H9 (cell line): ENCODE measurements around the gene ZNF358. TPM values are rescaled to one million over a fixed set of nuclear protein-coding genes. Genes with fewer than 3 reads are reported as not detected.

ENCODE experiments used
- DNase-seq: peaks from one replicate; pipeline ENCODE4 v3.0.0-alpha.2; 2017
- H2AFZ ChIP-seq: one replicate; pipeline ENCODE4 v1.6.1; 2013; ENCODE audit warnings: mild to moderate bottlenecking, low read length, control low read depth, moderate library complexity
- H2AK5ac ChIP-seq: 2 replicates; pipeline ENCODE4 v1.6.1; 2013; ENCODE audit warnings: low read length, control low read depth, mixed read lengths; ENCODE audit not compliant: insufficient read length
- H2BK120ac ChIP-seq: one replicate; pipeline ENCODE4 v1.6.1; 2013; ENCODE audit warnings: low read depth, mild to moderate bottlenecking, low read length, control low read depth, inconsistent platforms; ENCODE audit not compliant: poor library complexity, severe bottlenecking
- H2BK12ac ChIP-seq: 2 replicates; pipeline ENCODE4 v1.6.1; 2013; ENCODE audit warnings: low read length, control low read depth, mixed read lengths, low read depth; ENCODE audit not compliant: insufficient read length
- H2BK15ac ChIP-seq: 2 replicates; pipeline ENCODE4 v1.6.1; 2013; ENCODE audit warnings: low read depth, low read length, control low read depth
- H2BK20ac ChIP-seq: one replicate; pipeline ENCODE4 v1.6.1; 2013; ENCODE audit warnings: low read depth, mild to moderate bottlenecking, low read length, control low read depth, inconsistent platforms; ENCODE audit not compliant: poor library complexity, severe bottlenecking
- H2BK5ac ChIP-seq: 2 replicates; pipeline ENCODE4 v1.6.1; 2013; ENCODE audit warnings: low read length, control low read depth, mixed read lengths; ENCODE audit not compliant: insufficient read length
- H3K14ac ChIP-seq: 2 replicates; pipeline ENCODE4 v1.6.1; 2013; ENCODE audit warnings: low read length, control low read depth; ENCODE audit not compliant: insufficient read depth
- H3K18ac ChIP-seq: 2 replicates; pipeline ENCODE4 v1.6.1; 2013; ENCODE audit warnings: low read depth, mild to moderate bottlenecking, mixed read lengths, low read length, control low read depth; ENCODE audit not compliant: insufficient read length
- H3K23ac ChIP-seq: 2 replicates; pipeline ENCODE4 v1.6.1; 2013; ENCODE audit warnings: low read length, control low read depth, mixed read lengths, low read depth; ENCODE audit not compliant: insufficient read length
- H3K23me2 ChIP-seq: 2 replicates; pipeline ENCODE4 v1.6.1; 2013; ENCODE audit warnings: low read depth, mild to moderate bottlenecking, mixed read lengths, low read length, control low read depth; ENCODE audit not compliant: insufficient read length, poor library complexity, severe bottlenecking
- H3K27ac ChIP-seq: 2 replicates; pipeline ENCODE4 v1.5.1; 2013; ENCODE audit warnings: low read length, control low read depth, mixed read lengths, low read depth; ENCODE audit not compliant: insufficient read length
- H3K27me3 ChIP-seq: 2 replicates; pipeline ENCODE4 v1.6.1; 2013; ENCODE audit warnings: low read length, control low read depth, inconsistent platforms; ENCODE audit not compliant: insufficient read depth
- H3K4ac ChIP-seq: 2 replicates; pipeline ENCODE4 v1.6.1; 2013; ENCODE audit warnings: low read depth, mild to moderate bottlenecking, control low read depth, inconsistent platforms, low read length, moderate library complexity
- H3K4me1 ChIP-seq: 2 replicates; pipeline ENCODE4 v1.6.1; 2013; ENCODE audit warnings: low read length, control low read depth, inconsistent platforms; ENCODE audit not compliant: insufficient read depth
- H3K4me2 ChIP-seq: 2 replicates; pipeline ENCODE4 v1.6.1; 2013; ENCODE audit warnings: low read length, control low read depth, mixed read lengths; ENCODE audit not compliant: insufficient read length, insufficient read depth
- H3K56ac ChIP-seq: 2 replicates; pipeline ENCODE4 v1.6.1; 2013; ENCODE audit warnings: low read depth, mild to moderate bottlenecking, mixed read lengths, low read length, control low read depth; ENCODE audit not compliant: insufficient read length
- H3K79me1 ChIP-seq: 2 replicates; pipeline ENCODE4 v1.6.1; 2013; ENCODE audit warnings: low read depth, mild to moderate bottlenecking, moderate library complexity, low read length, control low read depth, inconsistent platforms; ENCODE audit not compliant: insufficient read depth, poor library complexity, severe bottlenecking
- H3K79me2 ChIP-seq: 2 replicates; pipeline ENCODE4 v1.6.1; 2013; ENCODE audit warnings: low read length, control low read depth, inconsistent platforms; ENCODE audit not compliant: insufficient read depth
- H3K9ac ChIP-seq: 2 replicates; pipeline ENCODE4 v1.6.1; 2013; ENCODE audit warnings: low read length, control low read depth, mixed read lengths; ENCODE audit not compliant: insufficient read length; ENCODE audit errors: extremely low read depth
- H3K9me3 ChIP-seq: one replicate; pipeline ENCODE4 v1.6.1; 2013; ENCODE audit warnings: low read depth, low read length, inconsistent platforms; ENCODE audit not compliant: control insufficient read depth
- H3T11ph ChIP-seq: one replicate; pipeline ENCODE4 v1.6.1; 2013; ENCODE audit warnings: mild to moderate bottlenecking, low read length, control low read depth, inconsistent platforms
- H4K20me1 ChIP-seq: one replicate; pipeline ENCODE4 v1.6.1; 2013; ENCODE audit not compliant: control insufficient read depth, insufficient read length, insufficient read depth
- H4K5ac ChIP-seq: 2 replicates; pipeline ENCODE4 v1.6.1; 2013; ENCODE audit warnings: low read depth, mild to moderate bottlenecking, mixed read lengths, low read length, control low read depth; ENCODE audit not compliant: insufficient read length
- H4K8ac ChIP-seq: replicated peaks from 2 replicates; pipeline ENCODE4 v1.6.1; 2013; ENCODE audit warnings: low read length, control low read depth, mixed read lengths, low read depth; ENCODE audit not compliant: insufficient read length
- H4K91ac ChIP-seq: 2 replicates; pipeline ENCODE4 v1.6.1; 2013; ENCODE audit warnings: low read depth, mild to moderate bottlenecking, moderate library complexity, mixed read lengths, low read length, control low read depth; ENCODE audit not compliant: insufficient read length
- H3K27ac Mint-ChIP-seq, 3 experiments: 2 replicates in 2 of 3; 3 replicates in 1 of 3; pipeline ENCODE4 v1.8.0; 2020 to 2021; ENCODE audit warnings: mixed read lengths in 3 of 3, mild to moderate bottlenecking in 1 of 3, moderate library complexity in 1 of 3
- H3K27me3 Mint-ChIP-seq: 2 replicates; pipeline ENCODE4 v1.8.0; 2021; ENCODE audit warnings: low read depth, mild to moderate bottlenecking, moderate library complexity, mixed read lengths
- H3K36me3 Mint-ChIP-seq, 3 experiments: 2 replicates in 2 of 3; 3 replicates in 1 of 3; pipeline ENCODE4 v1.8.0; 2020 to 2021; ENCODE audit warnings: low read depth in 3 of 3, mixed read lengths in 3 of 3; ENCODE audit not compliant: insufficient read depth in 1 of 3
- H3K4me1 Mint-ChIP-seq, 2 experiments: 2 replicates each; pipeline ENCODE4 v1.8.0; 2020; ENCODE audit warnings: mixed read lengths in 2 of 2
- H3K4me3 Mint-ChIP-seq, 2 experiments: 2 replicates in 1 of 2; 3 replicates in 1 of 2; pipeline ENCODE4 v1.8.0; 2020 to 2021; ENCODE audit warnings: mild to moderate bottlenecking in 2 of 2, mixed read lengths in 2 of 2, moderate library complexity in 1 of 2
- H3K9me3 Mint-ChIP-seq, 2 experiments: 2 replicates in 1 of 2; 3 replicates in 1 of 2; pipeline ENCODE4 v1.8.0; 2020; ENCODE audit warnings: mild to moderate bottlenecking in 2 of 2, mixed read lengths in 2 of 2, moderate library complexity in 1 of 2
- WGBS: extraction: QIAGEN DNeasy Blood & Tissue Kit; methylation state at CpG from one replicate; pipeline ENCODE4 v1.1.7; 2013; ENCODE audit warnings: missing lambda C conversion rate, low lambda C conversion rate, mixed read lengths; ENCODE audit not compliant: insufficient read length; ENCODE audit errors: extremely low coverage; 5-methylcytosine and 5-hydroxymethylcytosine counted together
- total RNA-seq: library from RNA; stranded (reverse); gene quantifications from 2 replicates; pipeline ENCODE4 v1.2.1, GENCODE V29; 2021
- TF ChIP-seq, protein P1 (sequence below): fragments of 200-600 bp; sonication (generic); conservative IDR thresholded peaks from 3 replicates; pipeline ENCODE4 v1.8.0; 2021; ENCODE audit warnings: antibody characterized with exemption, mild to moderate bottlenecking

Gene ZNF358
- total RNA-seq, 1 experiment from 2014 or later, result 40.5 TPM

GRCh38 chr19:7554990-7555864 lies 39.3 kb downstream of the ZNF358 start:
- H3K27me3 ChIP-seq, result no peaks in the 10 kb centered on the region
- H2AFZ ChIP-seq, result no peak overlapping the region
- H4K5ac ChIP-seq, result no peak overlapping the region
- H2BK12ac ChIP-seq, result no peak overlapping the region
- Mint-ChIP-seq H3K27me3 (no peaks in the 10 kb centered on the region), H3K9me3 (no peaks in the 10 kb centered on the region; a peak in 1 of 5 replicates), H3K36me3 (peaks cover 19 to 64% (median 37%) of the 10 kb centered on the region in 3 experiments; a peak in 6 of 7 replicates), H3K4me1 (peaks cover 7 to 10% of the 10 kb centered on the region in 2 experiments; a peak in 3 of 4 replicates), H3K27ac (no peak overlapping the region), H3K4me3 (peak overlapping the region in 1 of 2 experiments; percentile 46; a peak in 1 of 5 replicates)
- peaks cover 2% of the 10 kb centered on the region; the same call in 1 of the 2 replicates for H3K4me1 ChIP-seq
- no peak overlapping the region for H2AK5ac ChIP-seq
- TF ChIP-seq, protein P1, sequence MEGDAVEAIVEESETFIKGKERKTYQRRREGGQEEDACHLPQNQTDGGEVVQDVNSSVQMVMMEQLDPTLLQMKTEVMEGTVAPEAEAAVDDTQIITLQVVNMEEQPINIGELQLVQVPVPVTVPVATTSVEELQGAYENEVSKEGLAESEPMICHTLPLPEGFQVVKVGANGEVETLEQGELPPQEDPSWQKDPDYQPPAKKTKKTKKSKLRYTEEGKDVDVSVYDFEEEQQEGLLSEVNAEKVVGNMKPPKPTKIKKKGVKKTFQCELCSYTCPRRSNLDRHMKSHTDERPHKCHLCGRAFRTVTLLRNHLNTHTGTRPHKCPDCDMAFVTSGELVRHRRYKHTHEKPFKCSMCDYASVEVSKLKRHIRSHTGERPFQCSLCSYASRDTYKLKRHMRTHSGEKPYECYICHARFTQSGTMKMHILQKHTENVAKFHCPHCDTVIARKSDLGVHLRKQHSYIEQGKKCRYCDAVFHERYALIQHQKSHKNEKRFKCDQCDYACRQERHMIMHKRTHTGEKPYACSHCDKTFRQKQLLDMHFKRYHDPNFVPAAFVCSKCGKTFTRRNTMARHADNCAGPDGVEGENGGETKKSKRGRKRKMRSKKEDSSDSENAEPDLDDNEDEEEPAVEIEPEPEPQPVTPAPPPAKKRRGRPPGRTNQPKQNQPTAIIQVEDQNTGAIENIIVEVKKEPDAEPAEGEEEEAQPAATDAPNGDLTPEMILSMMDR, result no peak
- no CpG with 5 or more reads among the region's 62 CpGs for WGBS
- H3K4ac ChIP-seq, result no peak overlapping the region
- H3K23me2 ChIP-seq, result no peaks in the 10 kb centered on the region
- H3K4me2 ChIP-seq, result peak overlapping the region; percentile 24
- peak overlapping the region; percentile 39; the same call in 1 of the 2 replicates for H3K14ac ChIP-seq
- no peak overlapping the region for H2BK5ac ChIP-seq
- no peak overlapping the region for H3K23ac ChIP-seq
- no peaks in the 10 kb centered on the region for H3K9me3 ChIP-seq
- no peaks in the 10 kb centered on the region for H4K20me1 ChIP-seq
- no peak overlapping the region for H3T11ph ChIP-seq
- H3K79me2 ChIP-seq, result no peaks in the 10 kb centered on the region
- H3K56ac ChIP-seq, result no peak overlapping the region
- no peak overlapping the region for H2BK120ac ChIP-seq
- DNase-seq, result peak; percentile 90
- no peak overlapping the region for H2BK15ac ChIP-seq
- no peak overlapping the region for H4K91ac ChIP-seq
- no peaks in the 10 kb centered on the region for H3K79me1 ChIP-seq
- H3K27ac ChIP-seq, result no peak overlapping the region
- no peak overlapping the region for H2BK20ac ChIP-seq
- no peak overlapping the region for H3K9ac ChIP-seq
- no peak overlapping the region for H4K8ac ChIP-seq
- peak overlapping the region; percentile 82 for H3K18ac ChIP-seq
